Panc1 (cell line): ENCODE measurements around the gene PTPRO. TPM values are rescaled to one million over a fixed set of nuclear protein-coding genes. Genes with fewer than 3 reads are reported as not detected.

Source experiments
- ATAC-seq: fragments of 200-7000 bp; cut with Tn5 transposase; 2 replicates; pipeline ENCODE4 v1.9.1; 2020; ENCODE audit warnings: mild to moderate bottlenecking, moderate library complexity
- BruUV-seq: library from RNA; stranded (reverse); fragments of 400-500 nt; replicated peaks from 2 replicates; lab custom pipeline; 2021; lab: Mats Ljungman, UMichigan
- CTCF ChIA-PET: fragments of 300-600 bp; sonication (Branson Sonifier 250); formaldehyde crosslinking; loops from one replicate; lab custom pipeline; 2022; ENCODE audit warnings: antibody characterized with exemption; lab: Charles Lee
- POLR2A ChIA-PET: fragments of 300-600 bp; sonication (Branson Sonifier 250); formaldehyde crosslinking; loops from one replicate; lab custom pipeline; 2022; ENCODE audit warnings: antibody characterized with exemption; lab: Charles Lee
- DNase-seq: peaks from one replicate; pipeline ENCODE4 v3.0.0-alpha.2; 2010; ENCODE audit warnings: low read depth, low spot score
- H3K27ac ChIP-seq: 2 replicates; pipeline ENCODE4 v1.5.1; 2011; ENCODE audit warnings: mild to moderate bottlenecking, low read length, inconsistent platforms
- H3K27me3 ChIP-seq: fragments of 200-500 bp; sonication (Bioruptor generic); 2 replicates; pipeline ENCODE4 v1.6.0; 2014; ENCODE audit warnings: low read length, inconsistent platforms; ENCODE audit not compliant: control insufficient read depth, insufficient read depth
- H3K36me3 ChIP-seq: fragments of 200-500 bp; sonication (Bioruptor generic); 2 replicates; pipeline ENCODE4 v1.5.1; 2014; ENCODE audit warnings: inconsistent platforms, mild to moderate bottlenecking, low read length, moderate library complexity; ENCODE audit not compliant: control insufficient read depth, insufficient read depth
- H3K4me1 ChIP-seq: 2 replicates; pipeline ENCODE4 v1.5.1; 2011; ENCODE audit warnings: inconsistent platforms, mild to moderate bottlenecking, low read length, moderate library complexity; ENCODE audit not compliant: control insufficient read depth, insufficient read depth
- H3K4me3 ChIP-seq, 2 experiments: 2 replicates each; pipeline ENCODE4 v1.5.1; 2011 to 2012; ENCODE audit warnings: low read depth in 2 of 2, low read length in 2 of 2, mild to moderate bottlenecking in 2 of 2, inconsistent platforms in 1 of 2, moderate library complexity in 1 of 2
- H3K9me3 ChIP-seq: fragments of 200-500 bp; sonication (Bioruptor generic); 2 replicates; pipeline ENCODE4 v1.5.1; 2014; ENCODE audit warnings: low read depth, mild to moderate bottlenecking, inconsistent platforms, low read length, moderate library complexity; ENCODE audit not compliant: control insufficient read depth, insufficient read depth
- CTCF ChIP-seq: fragments of 450-650 bp; IDR thresholded peaks from 2 replicates; pipeline ENCODE4 v1.5.1; 2017; ENCODE audit warnings: mild to moderate bottlenecking
- POLR2AphosphoS5 ChIP-seq: IDR thresholded peaks from 2 replicates; pipeline ENCODE4 v1.6.1; 2012; ENCODE audit warnings: mild to moderate bottlenecking, low read depth, low read length, moderate library complexity
- REST ChIP-seq, 2 experiments: IDR thresholded peaks; 2 replicates each; pipeline ENCODE4 v1.6.1; 2011 to 2012; ENCODE audit warnings: low read depth in 2 of 2, control low read depth in 1 of 2, low read length in 1 of 2, mild to moderate bottlenecking in 1 of 2, moderate library complexity in 1 of 2; ENCODE audit not compliant: insufficient read depth in 1 of 2
- SIN3A ChIP-seq: IDR thresholded peaks from 2 replicates; pipeline ENCODE4 v1.6.1; 2012; ENCODE audit warnings: low read depth, mild to moderate bottlenecking, low read length, moderate library complexity, borderline replicate concordance; ENCODE audit not compliant: insufficient read depth
- TCF7L2 ChIP-seq: IDR thresholded peaks from 2 replicates; pipeline ENCODE4 v1.6.1; 2011; ENCODE audit warnings: mild to moderate bottlenecking, low read depth, low read length, inconsistent platforms
- in situ Hi-C: cut with HindIII; loops from 2 replicates; pipeline ENCODE4 v1.10.0; 2016; ENCODE audit warnings: low sequenced_read_pairs, low pct_unique_long_range_greater_than_20kb
- intact Hi-C: fragments of 100-400 bp; cut with micrococcal nuclease; formaldehyde crosslinking; loops from one replicate; pipeline ENCODE4 v1.10.0; 2022; ENCODE audit not compliant: unreplicated experiment
- total RNA-seq: library from RNA; stranded (reverse); gene quantifications from one replicate; pipeline ENCODE4 v1.2.1, GENCODE V29; 2021; ENCODE audit not compliant: unreplicated experiment

PTPRO gene
- total RNA-seq, 1 experiment from 2014 or later: not detected

- DNase-seq (no peak), ATAC-seq (no peak)
- Histone ChIP-seq H3K36me3 (no peaks in the 10 kb centered on the region), H3K9me3 (no peaks in the 10 kb centered on the region), H3K27me3 (no peaks in the 10 kb centered on the region), H3K4me1 (no peaks in the 10 kb centered on the region), H3K27ac (no peak overlapping the region), H3K4me3 (no peak overlapping the region; a peak in 1 of 4 replicates)
- intact Hi-C loops (loop anchor here (1.0 kb wide), 1 partner anchor 267 kb away; no protein-coding TSS in a partner anchor), in situ Hi-C loops (no loop called here)
- POLR2A ChIA-PET: interaction anchor here (0.7 kb wide), 1 partner anchor 185 kb away, joined by 4 read pairs; no protein-coding TSS in a partner anchor
- TF ChIP-seq CTCF (no peak), SIN3A (no peak), TCF7L2 (no peak), REST (IDR thresholded peaks at IDR 0.05; ENCODE audit: insufficient read depth in 1 of 2, low read depth in 2 of 2, low read length in 1 of 2) (no peak), POLR2AphosphoS5 (no peak)
- BruUV-seq: no TSS peak
- CTCF ChIA-PET: interaction anchor here (1.3 kb wide), 1 partner anchor 266 kb away, joined by 3 read pairs; no protein-coding TSS in a partner anchor
These were observed 267.2 kb downstream of the PTPRO start for GRCh38 chr12:15589328-15590032.

GRCh38 chr12:15590180-15590826 lies 268.0 kb downstream of the PTPRO start:
- TF ChIP-seq TCF7L2 (no peak), CTCF (peak; percentile 87), SIN3A (no peak), POLR2AphosphoS5 (no peak), REST (IDR thresholded peaks at IDR 0.05; ENCODE audit: insufficient read depth in 1 of 2, low read depth in 2 of 2, low read length in 1 of 2) (no peak)
- POLR2A ChIA-PET: interaction anchor here (0.7 kb wide), 1 partner anchor 184 kb away, joined by 4 read pairs; no protein-coding TSS in a partner anchor

More at GRCh38 chr12:15590180-15590826, 268.0 kb downstream of the PTPRO start:
- intact Hi-C loops: loop anchor here (1.0 kb wide), 1 partner anchor 266 kb away; no protein-coding TSS in a partner anchor
- Histone ChIP-seq H3K27me3 (no peaks in the 10 kb centered on the region), H3K9me3 (no peaks in the 10 kb centered on the region), H3K4me1 (no peaks in the 10 kb centered on the region), H3K36me3 (no peaks in the 10 kb centered on the region), H3K27ac (peak overlapping the region; percentile 18; the same call in 1 of the 2 replicates), H3K4me3 (peak overlapping the region; percentile 26 to 58)
- CTCF ChIA-PET: interaction anchor here (1.3 kb wide), 1 partner anchor 265 kb away, joined by 3 read pairs; no protein-coding TSS in a partner anchor
- peak; percentile 95 for ATAC-seq
- DNase-seq: peak; percentile 53
- BruUV-seq: no TSS peak
- in situ Hi-C loops: no loop called here
